Thoracic aorta (tissue), 2 donors: ENCODE data around the gene TCP11L2. TPM values are rescaled to one million over a fixed set of nuclear protein-coding genes. Genes with fewer than 3 reads are reported as not detected.

Source experiments
- ATAC-seq: fragments of 150-250 bp; one replicate; pipeline ENCODE4 v1.8.0; 2017; ENCODE audit warnings: low read depth; ENCODE audit not compliant: insufficient number of reproducible peaks, low FRiP score
- DNase-seq: peaks from one replicate; pipeline ENCODE4 v3.0.0-alpha.2; 2020; ENCODE audit warnings: low spot score
- H3K27ac ChIP-seq, 2 donors: fragments of 200-600 bp; sonication (generic); 1 replicate in 1 of 2; 2 replicates in 1 of 2; pipeline ENCODE4 v1.5.1; 2016; ENCODE audit warnings: mild to moderate bottlenecking in 2 of 2, moderate library complexity in 2 of 2
- H3K27me3 ChIP-seq: fragments of 200-600 bp; sonication (generic); replicated peaks from 2 replicates; pipeline ENCODE4 v1.6.0; 2016; ENCODE audit warnings: mild to moderate bottlenecking; ENCODE audit not compliant: insufficient read depth
- H3K36me3 ChIP-seq: fragments of 200-600 bp; sonication (generic); one replicate; pipeline ENCODE4 v1.5.1; 2016
- H3K4me1 ChIP-seq, 2 donors: fragments of 200-600 bp; sonication (generic); 1 replicate in 1 of 2; 2 replicates in 1 of 2; pipeline versions ENCODE4 v1.5.1 to v1.6.0; 2016; ENCODE audit warnings: low read depth in 2 of 2, mild to moderate bottlenecking in 1 of 2; ENCODE audit not compliant: control insufficient read depth in 1 of 2
- H3K4me3 ChIP-seq: fragments of 200-600 bp; sonication (generic); 2 replicates; pipeline ENCODE4 v1.5.1; 2016; ENCODE audit warnings: mild to moderate bottlenecking
- H3K9me3 ChIP-seq: fragments of 200-600 bp; sonication (generic); 2 replicates; pipeline ENCODE4 v1.5.1; 2016
- CTCF ChIP-seq: fragments of 200-600 bp; sonication (generic); IDR thresholded peaks from one replicate; pipeline ENCODE4 v1.5.1; 2019; ENCODE audit warnings: antibody characterized with exemption
- total RNA-seq, 2 donors: library from RNA; depleted of rRNA; stranded (reverse); fragments of >200 nt; gene quantifications; one replicate each; pipeline versions ENCODE4 v1.1.0 to v1.2.3, GENCODE V29; 2016

The TCP11L2 gene
- total RNA-seq, 2 donors from 2014 or later: 23.1 to 23.2 TPM

GRCh38 chr12:106301241-106301610 lies 1.3 kb upstream of the TCP11L2 start:
- ATAC-seq: no peak
- Histone ChIP-seq H3K4me3 (peak overlapping the region; percentile 94), H3K9me3 (no peaks in the 10 kb centered on the region), H3K36me3 (no peaks in the 10 kb centered on the region), H3K4me1 (peaks cover 15 to 40% of the 10 kb centered on the region in 2 donors), H3K27me3 (no peaks in the 10 kb centered on the region), H3K27ac (peak overlapping the region; percentile 72)
- TF ChIP-seq CTCF: no peak
- no peak for DNase-seq

- no peak for TF ChIP-seq CTCF
- Histone ChIP-seq H3K27me3 (no peaks in the 10 kb centered on the region), H3K36me3 (no peaks in the 10 kb centered on the region), H3K27ac (peak overlapping the region; percentile 72), H3K9me3 (no peaks in the 10 kb centered on the region), H3K4me3 (peak overlapping the region; percentile 94), H3K4me1 (peaks cover 15 to 40% of the 10 kb centered on the region in 2 donors)
- DNase-seq (peak; percentile 19), ATAC-seq (peak; percentile 27)
Observed at GRCh38 chr12:106301611-106302321, 767 bp upstream of the TCP11L2 start.

- Histone ChIP-seq H3K4me3 (peak overlapping the region; percentile 94), H3K36me3 (no peaks in the 10 kb centered on the region), H3K9me3 (no peaks in the 10 kb centered on the region), H3K27ac (peak overlapping the region; percentile 91 to 92), H3K27me3 (no peaks in the 10 kb centered on the region), H3K4me1 (peaks cover 15 to 40% of the 10 kb centered on the region in 2 donors)
- TF ChIP-seq CTCF: no peak
- ATAC-seq (peak; percentile 68), DNase-seq (peak; percentile 74)
Observed at GRCh38 chr12:106303202-106303820, 778 bp downstream of the TCP11L2 start.

GRCh38 chr12:106304001-106304421 lies 1.5 kb downstream of the TCP11L2 start:
- DNase-seq: no peak
- H3K27me3 ChIP-seq: no peaks in the 10 kb centered on the region
- no peaks in the 10 kb centered on the region for H3K36me3 ChIP-seq
- peak overlapping the region; percentile 94 for H3K4me3 ChIP-seq
- no peak for TF ChIP-seq CTCF
- H3K9me3 ChIP-seq: no peaks in the 10 kb centered on the region
- H3K4me1 ChIP-seq: peaks cover 15 to 40% of the 10 kb centered on the region in 2 donors
- no peak for ATAC-seq
- peak overlapping the region in 1 of 2 donors; percentile 91 for H3K27ac ChIP-seq

- H3K9me3 ChIP-seq: no peaks in the 10 kb centered on the region
- ATAC-seq (no peak), DNase-seq (no peak)
- H3K27me3 ChIP-seq: no peaks in the 10 kb centered on the region
- no peaks in the 10 kb centered on the region for H3K36me3 ChIP-seq
- no peak overlapping the region for H3K4me3 ChIP-seq
- TF ChIP-seq CTCF: no peak
- no peak overlapping the region for H3K27ac ChIP-seq
- peaks cover 15 to 40% of the 10 kb centered on the region in 2 donors for H3K4me1 ChIP-seq
Observed at GRCh38 chr12:106304797-106305196, 2.3 kb downstream of the TCP11L2 start.
